IMR-90 (cell line): ENCODE data around the gene SOX1. TPM values are rescaled to one million over a fixed set of nuclear protein-coding genes. Genes with fewer than 3 reads are reported as not detected.

Experiments used
- ATAC-seq: fragments of 200-7000 bp; cut with Tn5 transposase; 2 replicates; pipeline ENCODE4 v1.9.1; 2020; ENCODE audit warnings: low read depth, mild to moderate bottlenecking, moderate library complexity
- BruUV-seq: library from RNA; stranded (reverse); fragments of 400-500 nt; replicated peaks from 2 replicates; lab custom pipeline; 2021; lab: Mats Ljungman, UMichigan
- CTCF ChIA-PET: fragments of 300-600 bp; formaldehyde crosslinking; extraction: SDS; loops from one replicate; lab custom pipeline; 2021; ENCODE audit warnings: antibody characterized with exemption; lab: Yijun Ruan, JAX
- POLR2A ChIA-PET: fragments of 300-600 bp; sonication (Branson Sonifier 250); formaldehyde crosslinking; loops from one replicate; lab custom pipeline; 2022; ENCODE audit warnings: antibody characterized with exemption; ENCODE audit not compliant: unreplicated experiment; lab: Charles Lee
- DNase-seq: peaks from one replicate; pipeline ENCODE4 v3.0.0; 2013
- H2AFZ ChIP-seq: replicated peaks from 2 replicates; pipeline ENCODE3; 2013; ENCODE audit warnings: low read length, mild to moderate bottlenecking; ENCODE audit not compliant: poor library complexity
- H2AK5ac ChIP-seq: 2 replicates; pipeline ENCODE4 v1.6.1; 2013; ENCODE audit warnings: low read depth, low read length, inconsistent platforms
- H2AK9ac ChIP-seq: replicated peaks from 2 replicates; pipeline ENCODE3; 2013; ENCODE audit warnings: mild to moderate bottlenecking, low read depth, low read length, moderate library complexity; ENCODE audit not compliant: poor library complexity
- H2BK120ac ChIP-seq: 2 replicates; pipeline ENCODE4 v1.6.1; 2013; ENCODE audit warnings: low read depth, low read length, inconsistent platforms
- H2BK15ac ChIP-seq: 3 replicates; pipeline ENCODE4 v1.6.1; 2013; ENCODE audit warnings: low read depth, low read length, inconsistent platforms
- H2BK20ac ChIP-seq: 2 replicates; pipeline ENCODE4 v1.6.1; 2013; ENCODE audit warnings: low read depth, mild to moderate bottlenecking, inconsistent platforms, low read length, moderate library complexity
- H2BK5ac ChIP-seq: 2 replicates; pipeline ENCODE4 v1.6.1; 2013; ENCODE audit warnings: mild to moderate bottlenecking, low read depth, low read length, inconsistent platforms; ENCODE audit not compliant: poor library complexity, severe bottlenecking
- H3K14ac ChIP-seq: replicated peaks from 2 replicates; pipeline ENCODE4 v1.6.1; 2013; ENCODE audit warnings: low read depth, low read length, inconsistent platforms
- H3K18ac ChIP-seq: 2 replicates; pipeline ENCODE4 v1.6.1; 2013; ENCODE audit warnings: low read depth, low read length, control low read depth
- H3K23ac ChIP-seq: 2 replicates; pipeline ENCODE4 v1.6.1; 2013; ENCODE audit warnings: low read depth, low read length, inconsistent platforms
- H3K27ac ChIP-seq: 2 replicates; pipeline ENCODE4 v1.5.1; 2013; ENCODE audit warnings: mild to moderate bottlenecking, control low read depth, low read length; ENCODE audit not compliant: insufficient read depth
- H3K27me3 ChIP-seq: 2 replicates; pipeline ENCODE4 v1.6.1; 2013; ENCODE audit warnings: low read length; ENCODE audit not compliant: control insufficient read depth, insufficient read depth
- H3K36me3 ChIP-seq: 2 replicates; pipeline ENCODE4 v1.6.1; 2013; ENCODE audit warnings: low read length, mixed read lengths; ENCODE audit not compliant: control insufficient read depth, insufficient read depth
- H3K4ac ChIP-seq: 2 replicates; pipeline ENCODE4 v1.6.1; 2013; ENCODE audit warnings: low read depth, low read length, inconsistent platforms
- H3K4me1 ChIP-seq: 2 replicates; pipeline ENCODE4 v1.6.1; 2013; ENCODE audit warnings: low read length, mixed read lengths; ENCODE audit not compliant: control insufficient read depth, insufficient read depth
- H3K4me2 ChIP-seq: 2 replicates; pipeline ENCODE4 v1.6.1; 2013; ENCODE audit warnings: low read depth, mild to moderate bottlenecking, control low read depth, low read length, moderate library complexity
- H3K4me3 ChIP-seq: 2 replicates; pipeline ENCODE4 v1.5.1; 2013; ENCODE audit warnings: low read depth, mild to moderate bottlenecking, control low read depth, low read length, moderate library complexity; ENCODE audit not compliant: insufficient read depth
- H3K56ac ChIP-seq: 2 replicates; pipeline ENCODE4 v1.6.1; 2013; ENCODE audit warnings: low read length, inconsistent platforms; ENCODE audit not compliant: insufficient read depth; ENCODE audit errors: extremely low read depth
- H3K79me1 ChIP-seq, 2 experiments: 2 replicates each; pipeline ENCODE4 v1.6.1; 2013; ENCODE audit warnings: low read length in 2 of 2, inconsistent platforms in 1 of 2, low read depth in 1 of 2
- H3K9ac ChIP-seq: 2 replicates; pipeline ENCODE4 v1.6.1; 2013; ENCODE audit warnings: low read depth, low read length, control low read depth
- H3K9me1 ChIP-seq: 2 replicates; pipeline ENCODE4 v1.6.1; 2013; ENCODE audit warnings: low read length, inconsistent platforms; ENCODE audit not compliant: insufficient read depth
- H3K9me3 ChIP-seq: 2 replicates; pipeline ENCODE4 v1.6.1; 2013; ENCODE audit warnings: low read length; ENCODE audit not compliant: control insufficient read depth, insufficient read depth
- H4K20me1 ChIP-seq: 2 replicates; pipeline ENCODE4 v1.6.1; 2013; ENCODE audit warnings: low read length, inconsistent platforms; ENCODE audit not compliant: insufficient read depth
- H4K5ac ChIP-seq: 2 replicates; pipeline ENCODE4 v1.6.1; 2013; ENCODE audit warnings: mild to moderate bottlenecking, low read depth, low read length, control low read depth
- H4K8ac ChIP-seq, 2 experiments: 2 replicates each; pipeline ENCODE4 v1.6.1; 2013; ENCODE audit warnings: low read depth in 2 of 2, low read length in 2 of 2, control low read depth in 1 of 2, inconsistent platforms in 1 of 2
- H4K91ac ChIP-seq: 2 replicates; pipeline ENCODE4 v1.6.1; 2013; ENCODE audit warnings: low read depth, low read length, inconsistent platforms; ENCODE audit not compliant: insufficient read depth
- CEBPB ChIP-seq: IDR thresholded peaks from 2 replicates; pipeline ENCODE4 v1.6.1; 2012; ENCODE audit warnings: low read depth, low read length, improper control_type of control experiment
- FOS ChIP-seq: fragments of 150-350 bp; IDR thresholded peaks from 2 replicates; pipeline ENCODE4 v1.6.1; 2016; ENCODE audit warnings: low read depth, low read length
- MAFK ChIP-seq: IDR thresholded peaks from 2 replicates; pipeline ENCODE4 v1.6.1; 2012; ENCODE audit warnings: low read depth, low read length, improper control_type of control experiment
- MAZ ChIP-seq: IDR thresholded peaks from 2 replicates; pipeline ENCODE4 v1.6.1; 2012; ENCODE audit warnings: low read depth, mild to moderate bottlenecking, low read length, improper control_type of control experiment, moderate library complexity, borderline replicate concordance
- MXI1 ChIP-seq: IDR thresholded peaks from 2 replicates; pipeline ENCODE4 v1.6.1; 2012; ENCODE audit warnings: low read depth, mild to moderate bottlenecking, low read length, moderate library complexity, borderline replicate concordance
- RAD21 ChIP-seq: IDR thresholded peaks from 2 replicates; pipeline ENCODE4 v1.6.1; 2012; ENCODE audit warnings: low read length, improper control_type of control experiment
- WGBS, 2 experiments: methylation state at CpG; one replicate each; pipeline versions ENCODE4 v1.1.5 to v1.1.7; 2013; ENCODE audit warnings: missing lambda C conversion rate in 2 of 2; ENCODE audit not compliant: insufficient read length in 1 of 2; ENCODE audit errors: extremely low coverage in 2 of 2; 5-methylcytosine and 5-hydroxymethylcytosine counted together
- dilution Hi-C: fragments of 300-500 bp; cut with HindIII; formaldehyde crosslinking; loops from one replicate; pipeline ENCODE4 v1.14.3; 2018; ENCODE audit warnings: low sequenced_read_pairs; ENCODE audit not compliant: unreplicated experiment
- in situ Hi-C: fragments of 300-500 bp; cut with MboI; formaldehyde crosslinking; loops from 3 replicates; pipeline ENCODE4 v1.14.3; 2019; ENCODE audit warnings: low sequenced_read_pairs, inconsistent platforms, mixed read lengths
- intact Hi-C: fragments of 100-400 bp; cut with micrococcal nuclease; formaldehyde crosslinking; loops from 2 replicates; pipeline ENCODE4 v1.10.0; 2022
- polyA plus RNA-seq, 3 experiments: library from polyadenylated mRNA; depleted of rRNA; stranded (reverse); fragments of >200 nt; gene quantifications; 2 replicates each; pipeline ENCODE4 v1.2.3, GENCODE V29; 2012; ENCODE audit warnings: low replicate concordance in 1 of 3
- total RNA-seq: library from RNA; depleted of rRNA; stranded (reverse); fragments of >200 nt; gene quantifications from 2 replicates; pipeline ENCODE4 v1.2.3, GENCODE V29; 2012
- TF ChIP-seq, protein P1 (sequence below): fragments of 150-350 bp; IDR thresholded peaks from 2 replicates; pipeline ENCODE4 v1.6.1; 2017; ENCODE audit warnings: mild to moderate bottlenecking, antibody characterized with exemption, low read length, low read depth
- TF ChIP-seq, protein P2 (sequence below): conservative IDR thresholded peaks from 2 replicates; pipeline ENCODE4 v1.5.1; 2012; ENCODE audit warnings: mild to moderate bottlenecking, low read depth, low read length, improper control_type of control experiment

The SOX1 gene
- total and polyA plus RNA-seq, 2 of the 4 experiments (the other 2 are of a cell fraction) = not detected

DNA sequence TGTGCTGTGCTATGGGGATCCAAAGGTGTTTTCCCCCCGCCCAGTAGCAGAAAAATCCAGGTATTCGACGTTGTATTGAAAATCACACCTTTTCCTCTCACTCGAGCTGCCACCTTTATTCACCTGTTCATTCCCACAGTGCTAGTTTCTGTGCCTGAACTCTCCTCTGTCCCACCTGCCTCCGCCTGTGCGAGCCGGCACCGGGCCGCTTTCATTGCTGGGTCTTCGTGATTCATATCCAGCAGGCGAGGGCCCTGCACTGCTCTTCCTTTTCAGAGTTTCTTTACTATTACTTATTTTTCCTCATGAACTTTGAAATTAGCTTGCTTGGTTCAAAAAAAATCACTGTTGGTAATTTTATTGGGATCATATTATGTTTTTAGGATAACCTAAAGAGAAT, 42.4 kb upstream of the SOX1 start:
- Histone ChIP-seq H3K27me3 (no peaks in the 10 kb centered on the region), H4K91ac (no peak overlapping the region), H3K9me1 (no peaks in the 10 kb centered on the region), H3K36me3 (no peaks in the 10 kb centered on the region), H3K4me3 (no peak overlapping the region), H3K23ac (no peak overlapping the region), H4K20me1 (no peaks in the 10 kb centered on the region), H2AK9ac (no peak overlapping the region), H3K4me2 (no peak overlapping the region), H2BK120ac (no peak overlapping the region), H4K8ac (no peak overlapping the region), H2AFZ (no peak overlapping the region), H2AK5ac (no peak overlapping the region), H3K18ac (no peak overlapping the region), H3K4ac (no peak overlapping the region), H3K9me3 (peaks cover 42% of the 10 kb centered on the region), H3K27ac (no peak overlapping the region), H3K79me1 (no peaks in the 10 kb centered on the region), H2BK5ac (no peak overlapping the region), H3K4me1 (no peaks in the 10 kb centered on the region), H3K14ac (no peak overlapping the region), H2BK15ac (no peak overlapping the region), H4K5ac (no peak overlapping the region), H3K56ac (no peak overlapping the region), H3K9ac (no peak overlapping the region), H2BK20ac (no peak overlapping the region)
- TF ChIP-seq MAFK (no peak), FOS (no peak), MAZ (no peak), CEBPB (no peak), RAD21 (no peak), MXI1 (no peak)
- TF ChIP-seq, protein P1, sequence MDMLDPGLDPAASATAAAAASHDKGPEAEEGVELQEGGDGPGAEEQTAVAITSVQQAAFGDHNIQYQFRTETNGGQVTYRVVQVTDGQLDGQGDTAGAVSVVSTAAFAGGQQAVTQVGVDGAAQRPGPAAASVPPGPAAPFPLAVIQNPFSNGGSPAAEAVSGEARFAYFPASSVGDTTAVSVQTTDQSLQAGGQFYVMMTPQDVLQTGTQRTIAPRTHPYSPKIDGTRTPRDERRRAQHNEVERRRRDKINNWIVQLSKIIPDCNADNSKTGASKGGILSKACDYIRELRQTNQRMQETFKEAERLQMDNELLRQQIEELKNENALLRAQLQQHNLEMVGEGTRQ = no peak
- TF ChIP-seq, protein P2, sequence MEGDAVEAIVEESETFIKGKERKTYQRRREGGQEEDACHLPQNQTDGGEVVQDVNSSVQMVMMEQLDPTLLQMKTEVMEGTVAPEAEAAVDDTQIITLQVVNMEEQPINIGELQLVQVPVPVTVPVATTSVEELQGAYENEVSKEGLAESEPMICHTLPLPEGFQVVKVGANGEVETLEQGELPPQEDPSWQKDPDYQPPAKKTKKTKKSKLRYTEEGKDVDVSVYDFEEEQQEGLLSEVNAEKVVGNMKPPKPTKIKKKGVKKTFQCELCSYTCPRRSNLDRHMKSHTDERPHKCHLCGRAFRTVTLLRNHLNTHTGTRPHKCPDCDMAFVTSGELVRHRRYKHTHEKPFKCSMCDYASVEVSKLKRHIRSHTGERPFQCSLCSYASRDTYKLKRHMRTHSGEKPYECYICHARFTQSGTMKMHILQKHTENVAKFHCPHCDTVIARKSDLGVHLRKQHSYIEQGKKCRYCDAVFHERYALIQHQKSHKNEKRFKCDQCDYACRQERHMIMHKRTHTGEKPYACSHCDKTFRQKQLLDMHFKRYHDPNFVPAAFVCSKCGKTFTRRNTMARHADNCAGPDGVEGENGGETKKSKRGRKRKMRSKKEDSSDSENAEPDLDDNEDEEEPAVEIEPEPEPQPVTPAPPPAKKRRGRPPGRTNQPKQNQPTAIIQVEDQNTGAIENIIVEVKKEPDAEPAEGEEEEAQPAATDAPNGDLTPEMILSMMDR = no peak
- WGBS, 2 experiments = 77% methylated on average over 7 of the region's 11 CpGs; no CpG with 5 or more reads in 1 of the 2 experiments
- DNase-seq = no peak
- CTCF ChIA-PET = no interaction called here
- POLR2A ChIA-PET = no interaction called here
- dilution Hi-C loops = no loop called here
- intact Hi-C loops = no loop called here
- no peak for ATAC-seq
- in situ Hi-C loops = no loop called here
- BruUV-seq = no TSS peak
